Anterior cingulate cortex (tissue), 58 donors: Measurements from ENCODE around the gene DLG2.

Experiments used
- DNase-seq, 58 donors: peaks; one replicate each; lab custom pipeline; 2025; lab: John Stamatoyannopoulos, UW

DLG2 gene

DNA sequence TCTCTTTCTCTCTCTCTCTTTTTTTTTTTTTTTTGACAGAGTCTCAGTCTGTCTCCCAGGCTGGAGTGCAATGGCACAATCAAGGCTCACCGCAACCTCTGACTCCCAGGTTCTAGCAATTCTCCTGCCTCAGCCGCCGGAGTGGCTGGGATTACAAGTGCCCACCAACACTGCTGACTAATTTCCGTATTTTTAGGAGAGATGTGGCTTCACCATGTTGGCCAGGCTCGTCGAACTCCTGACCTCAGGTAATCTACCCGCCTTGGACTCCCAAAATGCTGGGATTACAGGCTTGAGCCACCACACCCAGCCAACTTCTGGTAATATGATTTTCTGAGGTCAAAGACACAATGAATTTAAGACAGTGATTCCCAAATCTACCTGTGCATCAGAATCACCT is 1681.2 kb downstream of the DLG2 start:
- DNase-seq = no peak

- DNase-seq = no peak
Measured at GRCh38 chr11:83941050-83941449, 1686.1 kb downstream of the DLG2 start.

DNA sequence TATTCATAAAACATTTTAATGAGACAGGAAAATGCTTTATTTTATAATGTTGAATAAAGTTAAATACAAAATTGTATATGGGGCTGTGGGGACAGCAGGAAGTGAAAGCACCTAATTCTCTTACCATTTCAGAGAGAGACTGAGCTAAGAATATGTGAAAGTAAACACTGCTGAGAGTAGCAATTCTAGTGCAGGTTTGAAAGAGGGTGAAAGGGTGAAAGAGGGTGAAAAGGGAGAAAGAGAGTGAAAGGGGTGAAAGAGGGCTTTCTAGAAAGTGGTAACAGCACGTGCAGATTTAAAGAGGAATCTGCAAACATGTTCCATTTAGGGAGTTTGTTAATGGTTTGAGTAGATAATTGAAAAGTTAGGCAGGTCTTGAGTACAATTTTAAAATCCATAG is 1689.0 kb downstream of the DLG2 start:
- no peak for DNase-seq

DNA sequence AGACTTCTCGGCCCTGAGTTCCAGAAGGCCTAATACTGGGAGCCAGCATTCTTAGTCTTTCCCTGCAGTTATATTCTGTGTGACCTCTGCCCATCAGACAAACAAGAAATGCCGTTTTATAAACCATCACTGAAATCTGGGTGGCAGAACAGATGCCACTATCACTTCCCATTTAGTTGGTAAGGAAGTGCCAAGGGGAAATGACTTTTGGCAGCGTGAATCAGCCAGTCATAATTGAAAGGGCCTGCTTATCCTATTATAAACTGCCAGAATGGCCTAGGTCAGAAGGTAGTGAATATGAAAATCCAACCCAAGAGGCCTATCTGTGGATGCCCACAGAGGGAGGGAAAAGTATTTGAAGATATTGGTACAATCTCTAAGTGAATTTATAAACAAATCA is 1694.1 kb downstream of the DLG2 start:
- DNase-seq = no peak

DNA sequence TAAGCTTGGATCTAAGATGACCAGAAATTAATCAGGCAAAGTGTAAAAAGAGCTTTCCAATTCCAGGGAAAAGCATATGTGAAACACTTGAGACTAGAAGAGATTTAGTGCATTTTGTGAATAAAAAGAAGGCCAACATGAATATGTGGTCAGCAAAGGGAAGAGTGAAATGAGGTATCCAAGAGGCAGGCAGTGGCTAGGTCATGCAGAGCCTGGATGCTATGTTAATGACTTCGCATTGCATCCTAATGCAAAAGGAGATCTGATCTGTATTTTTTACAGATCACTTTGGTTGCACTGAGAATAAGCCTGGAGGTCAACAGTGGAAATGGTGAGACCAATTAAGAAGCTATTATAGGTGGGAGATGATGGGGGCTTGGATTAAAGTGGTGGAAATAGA is 1699.7 kb downstream of the DLG2 start:
- DNase-seq = no peak

GRCh38 chr11:83924795-83925542 is 1702.2 kb downstream of the DLG2 start:
- DNase-seq = no peak

DNA sequence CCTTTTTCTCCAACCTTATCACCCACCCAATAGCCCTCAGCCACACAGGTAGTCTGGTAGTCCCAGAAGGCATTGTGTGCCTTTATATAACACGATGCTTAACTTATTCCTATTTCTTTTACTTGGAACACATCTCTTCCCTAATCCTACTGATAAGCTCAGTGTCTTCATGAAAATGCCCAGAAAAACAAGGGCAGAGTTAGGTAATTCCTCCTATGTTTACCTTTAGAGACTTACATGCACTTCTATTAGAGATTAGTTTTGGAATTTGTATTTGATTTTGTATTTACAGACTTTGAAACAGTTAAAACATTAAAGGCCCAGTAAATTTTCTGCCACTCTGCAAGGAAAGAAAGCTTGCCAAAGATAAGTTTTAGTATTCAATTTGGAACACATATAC is 1703.2 kb downstream of the DLG2 start:
- no peak for DNase-seq

DNA sequence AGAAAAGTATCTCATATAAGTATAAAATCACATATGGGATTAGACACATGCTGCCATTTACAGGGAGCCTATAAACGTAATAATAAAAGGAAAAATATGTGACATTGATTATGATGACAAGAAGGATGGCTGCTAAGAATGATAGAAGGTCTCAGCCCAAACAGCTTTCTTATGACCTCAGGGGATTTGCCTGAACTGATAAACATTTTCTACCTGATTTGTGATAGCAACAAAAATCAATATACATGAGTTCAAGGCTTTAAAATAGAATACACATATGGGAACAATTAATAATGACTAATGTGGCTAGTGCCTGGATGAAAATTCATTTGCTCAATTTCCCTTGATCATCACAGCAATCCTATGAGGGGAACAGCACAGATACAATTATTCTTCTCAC is 1704.2 kb downstream of the DLG2 start:
- DNase-seq = no peak

- peak in 1 of 58 donors; percentile 28 for DNase-seq
Measured at GRCh38 chr11:83922318-83922717, 1704.8 kb downstream of the DLG2 start.

DNA sequence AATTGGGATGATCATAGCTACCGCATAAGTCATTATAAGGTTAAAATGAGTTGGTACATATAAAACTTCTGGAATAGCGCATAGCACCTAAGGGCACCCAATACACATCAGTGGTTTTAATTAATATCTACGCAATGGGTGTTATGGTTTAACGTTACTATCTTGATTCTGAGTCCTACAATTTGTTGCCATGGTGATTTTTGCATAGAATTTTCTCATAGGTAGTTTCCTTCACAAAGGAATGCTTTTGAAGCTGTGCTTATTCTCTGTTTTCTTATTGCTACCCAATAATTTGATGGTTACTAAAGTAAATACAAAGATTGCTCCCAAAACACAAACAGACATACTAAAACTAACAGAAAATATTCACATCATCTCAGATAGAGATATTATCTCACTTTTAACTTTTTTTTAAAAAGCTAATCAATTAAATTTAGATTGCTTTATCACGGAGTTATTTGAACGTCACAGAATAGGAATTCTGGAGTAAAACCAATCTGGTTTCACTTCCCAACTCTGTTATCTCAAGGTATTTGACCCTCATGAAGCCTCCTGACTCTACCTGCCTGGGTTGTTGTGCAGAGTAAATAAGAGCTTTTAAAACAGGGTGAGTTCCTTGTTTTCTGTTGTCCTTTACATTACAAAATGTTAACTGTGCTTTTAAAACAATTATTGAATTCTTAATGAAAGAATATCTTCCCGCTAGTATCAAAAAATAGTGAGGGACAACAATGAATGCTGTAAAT is 1705.5 kb downstream of the DLG2 start:
- no peak for DNase-seq

DNA sequence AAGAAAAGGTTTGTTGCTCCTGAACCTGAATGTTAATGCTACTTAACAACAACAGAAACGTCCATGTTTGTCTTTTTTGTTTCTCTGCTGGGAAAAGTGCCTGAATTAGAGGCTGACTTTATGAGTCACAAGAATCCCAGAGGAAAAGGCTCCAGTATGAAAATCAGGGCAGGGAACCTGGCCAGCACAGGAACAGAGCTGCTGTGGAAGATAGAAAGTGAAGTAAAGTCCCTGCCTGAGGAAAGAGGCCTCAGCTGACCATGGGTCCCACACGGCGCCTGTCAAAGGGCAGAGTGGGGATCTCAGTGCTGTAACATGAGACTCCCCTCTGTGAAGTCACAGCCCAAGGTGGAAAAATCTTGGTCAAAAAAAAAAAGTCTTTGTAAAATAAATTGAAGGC is 1708.7 kb downstream of the DLG2 start:
- DNase-seq = peak in 4 of 58 donors; percentile 0 to 12 (median 6)

DNA sequence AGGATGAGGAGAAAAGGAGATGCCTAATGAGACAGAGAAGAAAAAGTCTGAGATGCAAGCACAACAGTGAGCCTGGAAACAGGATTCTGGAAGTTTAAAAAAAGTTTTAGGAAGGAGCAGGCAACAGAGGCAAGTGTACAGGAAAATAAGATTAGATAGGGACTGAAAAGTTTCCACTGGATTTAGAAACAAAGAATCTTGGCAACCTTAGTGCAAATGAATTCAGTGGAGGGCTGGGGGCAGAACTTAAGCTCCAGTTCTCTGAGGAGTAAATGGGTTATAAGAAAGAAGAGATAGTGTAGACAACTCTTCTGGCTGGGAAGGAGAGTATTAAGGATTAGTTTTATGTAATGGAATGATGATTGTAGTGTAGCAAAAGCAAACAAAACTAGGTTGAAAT is 1712.1 kb downstream of the DLG2 start:
- DNase-seq = no peak

GRCh38 chr11:83909579-83910534 is 1717.3 kb downstream of the DLG2 start:
- no peak for DNase-seq

- DNase-seq = no peak
Measured at GRCh38 chr11:83908298-83908856, 1718.8 kb downstream of the DLG2 start.

GRCh38 chr11:83895516-83895915 is 1731.6 kb downstream of the DLG2 start:
- no peak for DNase-seq

- no peak for DNase-seq
Measured at GRCh38 chr11:83881428-83881827, 1745.7 kb downstream of the DLG2 start.

- no peak for DNase-seq
Measured at GRCh38 chr11:83871054-83871453, 1756.1 kb downstream of the DLG2 start.

DNA sequence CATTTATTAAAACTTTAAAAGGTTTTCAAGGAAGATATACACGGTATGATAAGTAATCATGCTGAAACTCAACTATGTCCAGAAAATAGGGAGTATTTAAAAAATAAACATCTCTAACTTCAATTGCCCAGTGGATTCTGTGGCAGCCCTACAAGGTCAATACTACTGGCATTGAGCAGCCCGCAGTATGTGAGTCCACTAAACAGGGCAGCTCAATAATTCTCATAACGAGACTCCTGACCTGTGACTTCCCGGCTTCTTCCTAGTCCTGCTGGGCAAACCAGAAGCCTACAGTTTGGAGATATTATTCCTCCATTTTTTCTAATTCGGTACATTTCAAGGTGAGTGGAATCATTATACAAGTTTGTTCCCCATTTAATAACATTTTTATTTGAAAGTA is 1760.5 kb downstream of the DLG2 start:
- no peak for DNase-seq

DNA sequence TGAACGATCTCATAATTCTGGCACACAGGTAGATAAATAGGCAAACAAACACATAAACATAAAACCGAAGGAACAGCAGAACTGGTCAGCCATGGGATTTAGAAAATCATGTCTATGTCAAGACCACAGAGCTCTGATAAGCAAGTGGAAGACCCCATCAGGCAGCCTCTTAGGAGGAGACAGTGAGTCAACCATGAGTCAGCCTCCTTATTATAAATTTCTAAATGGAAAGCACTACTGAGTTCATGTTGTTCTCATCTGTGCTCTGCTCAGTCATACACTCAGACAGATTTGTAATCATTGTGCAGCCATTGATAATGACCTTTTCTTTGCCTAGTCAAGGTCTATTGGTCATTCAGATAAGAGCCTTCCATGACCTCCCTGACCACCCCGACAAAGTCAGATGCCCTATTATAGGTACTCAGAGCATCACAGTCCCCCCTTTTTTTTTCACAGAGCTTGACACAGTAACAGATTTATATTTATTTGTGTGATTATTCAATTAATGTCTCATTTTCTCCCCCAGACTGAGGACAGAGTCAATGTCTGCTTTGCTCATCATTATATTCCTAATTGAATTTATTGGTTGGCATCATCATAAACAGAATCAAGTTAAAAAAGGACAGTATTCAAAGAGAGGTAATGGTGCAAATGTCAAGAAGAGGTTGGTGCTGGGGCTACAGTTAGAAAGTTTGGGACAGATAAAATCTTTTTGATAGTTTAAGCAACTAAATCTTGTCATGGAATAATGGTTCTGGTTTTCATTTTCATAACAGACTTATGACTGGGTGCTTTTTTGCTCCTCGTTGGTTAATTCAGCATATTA is 1761.3 kb downstream of the DLG2 start:
- no peak for DNase-seq
